Glutamatergic neuron (in vitro differentiated cells): ENCODE measurements around the gene APBA2. TPM values are rescaled to one million over a fixed set of nuclear protein-coding genes. Genes with fewer than 3 reads are reported as not detected.
A peak's percentile ranks its signal among the peaks of the same experiment; 100 is the strongest.

Source experiments
- DNase-seq: peaks from one replicate; pipeline ENCODE4 v3.0.0; 2022
- H3K27ac Mint-ChIP-seq: one replicate; pipeline ENCODE4 v1.8.0; 2020; ENCODE audit warnings: mild to moderate bottlenecking, mixed read lengths, inconsistent platforms; ENCODE audit not compliant: unreplicated experiment
- H3K27me3 Mint-ChIP-seq: one replicate; pipeline ENCODE4 v1.8.0; 2020; ENCODE audit warnings: mild to moderate bottlenecking, moderate library complexity, mixed read lengths, inconsistent platforms; ENCODE audit not compliant: unreplicated experiment
- H3K36me3 Mint-ChIP-seq: one replicate; pipeline ENCODE4 v1.8.0; 2020; ENCODE audit warnings: mild to moderate bottlenecking, mixed read lengths, inconsistent platforms; ENCODE audit not compliant: unreplicated experiment
- H3K4me1 Mint-ChIP-seq: one replicate; pipeline ENCODE4 v1.8.0; 2020; ENCODE audit warnings: mild to moderate bottlenecking, low read depth, mixed read lengths, inconsistent platforms; ENCODE audit not compliant: unreplicated experiment
- H3K4me3 Mint-ChIP-seq: one replicate; pipeline ENCODE4 v1.8.0; 2020; ENCODE audit warnings: mild to moderate bottlenecking, mixed read lengths, inconsistent platforms; ENCODE audit not compliant: unreplicated experiment
- H3K9me3 Mint-ChIP-seq: one replicate; pipeline ENCODE4 v1.8.0; 2020; ENCODE audit warnings: mild to moderate bottlenecking, moderate library complexity, mixed read lengths, inconsistent platforms; ENCODE audit not compliant: unreplicated experiment
- CTCF ChIP-seq: fragments of 200-600 bp; sonication (generic); IDR thresholded peaks from one replicate; pipeline ENCODE4 v1.5.0; 2021; ENCODE audit not compliant: partially characterized antibody, unreplicated experiment
- total RNA-seq: library from RNA; stranded (reverse); fragmentation: NEBNext Ultra II Directional; extraction: Animal tissue kit (Norgen Biotek cat#: 25700); gene quantifications from one replicate; pipeline ENCODE4 v1.2.1, GENCODE V29; 2021; ENCODE audit not compliant: unreplicated experiment

The APBA2 gene
- total RNA-seq, 1 donor from 2014 or later = 166 TPM

GRCh38 chr15:29057856-29058255 is 172.1 kb downstream of the APBA2 start:
- H3K27ac Mint-ChIP-seq = no peak overlapping the region
- DNase-seq = no peak
- H3K27me3 Mint-ChIP-seq = peaks cover 14% of the 10 kb centered on the region
- TF ChIP-seq CTCF = no peak
- H3K36me3 Mint-ChIP-seq = peaks cover 15% of the 10 kb centered on the region
- H3K4me3 Mint-ChIP-seq = no peak overlapping the region
- peaks cover 22% of the 10 kb centered on the region for H3K9me3 Mint-ChIP-seq
- peaks cover 34% of the 10 kb centered on the region for H3K4me1 Mint-ChIP-seq

DNA sequence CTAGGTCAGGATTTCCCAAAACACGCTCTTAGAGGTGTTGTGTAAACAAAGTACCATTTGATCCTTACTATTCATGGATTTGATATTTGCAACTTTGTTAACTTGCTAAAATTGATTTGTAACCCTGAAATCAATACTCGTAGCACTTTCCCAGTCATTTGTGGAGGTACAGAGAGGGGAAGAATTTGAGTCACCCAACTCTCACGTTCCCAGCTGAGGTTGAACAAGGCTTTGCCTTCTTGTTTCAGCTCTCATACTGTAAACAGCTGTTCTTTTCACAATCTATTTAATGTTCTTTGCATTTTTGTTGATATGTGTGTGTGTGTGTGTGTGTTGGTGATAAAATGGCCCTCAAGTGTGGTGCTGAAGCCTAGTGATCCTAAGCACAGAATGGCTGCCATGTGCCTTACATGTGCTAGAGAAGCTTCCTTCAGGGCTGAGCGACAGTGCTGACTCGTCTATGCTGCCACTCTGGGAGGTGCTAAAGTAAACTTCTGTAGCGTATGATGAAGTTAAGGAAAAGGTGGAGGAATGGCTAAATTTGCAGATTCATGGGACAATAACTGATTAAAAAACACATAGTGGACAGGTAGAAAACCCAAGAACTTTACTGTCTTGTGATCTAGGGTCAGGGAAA is 173.2 kb downstream of the APBA2 start:
- Mint-ChIP-seq H3K4me1 (peaks cover 34% of the 10 kb centered on the region), H3K27me3 (peaks cover 15% of the 10 kb centered on the region), H3K9me3 (peaks cover 18% of the 10 kb centered on the region), H3K27ac (peak overlapping the region; percentile 72), H3K4me3 (no peak overlapping the region), H3K36me3 (peaks cover 10% of the 10 kb centered on the region)
- DNase-seq = no peak
- no peak for TF ChIP-seq CTCF

DNA sequence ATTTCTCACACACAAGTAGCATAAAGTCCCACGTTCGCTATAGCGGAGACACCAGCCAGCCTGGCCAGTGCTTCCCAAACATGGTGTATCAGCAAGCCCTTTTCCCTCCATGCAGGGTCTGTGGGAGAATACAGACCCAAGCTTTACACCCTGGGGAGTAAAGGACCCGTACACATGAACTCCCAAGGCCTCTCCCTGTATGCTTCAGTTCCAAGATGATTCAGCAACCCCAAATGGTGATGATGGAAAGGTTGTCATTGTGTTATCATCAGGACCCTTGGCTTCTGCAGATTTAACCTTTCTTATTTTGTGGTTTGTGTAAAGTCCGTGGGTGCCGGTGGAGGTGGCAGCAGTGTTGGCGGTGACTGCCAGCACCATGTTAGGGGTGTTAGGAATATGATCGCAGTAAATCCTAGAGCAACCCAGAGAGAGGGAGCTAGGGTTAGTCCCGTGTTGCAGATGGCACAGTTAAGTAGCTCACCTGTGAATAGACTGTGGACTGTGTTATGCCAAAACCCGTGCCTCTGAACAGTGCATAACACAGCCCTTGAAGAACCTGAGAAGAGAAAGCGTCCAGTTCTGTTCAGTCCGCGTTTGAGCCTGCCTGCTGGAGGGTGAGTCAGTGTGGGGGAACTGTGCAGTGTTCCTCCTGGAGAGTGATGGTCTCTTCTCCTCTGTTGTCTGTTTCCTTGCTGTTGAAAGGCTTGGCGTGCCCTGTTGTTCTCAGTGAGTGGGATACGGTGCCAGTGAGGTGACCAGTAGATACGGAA is 174.3 kb downstream of the APBA2 start:
- no peak for TF ChIP-seq CTCF
- peaks cover 10% of the 10 kb centered on the region for H3K36me3 Mint-ChIP-seq
- H3K27me3 Mint-ChIP-seq = peaks cover 22% of the 10 kb centered on the region
- H3K4me1 Mint-ChIP-seq = peaks cover 40% of the 10 kb centered on the region
- peaks cover 22% of the 10 kb centered on the region for H3K9me3 Mint-ChIP-seq
- DNase-seq = no peak
- peak overlapping the region; percentile 43 for H3K27ac Mint-ChIP-seq
- no peak overlapping the region for H3K4me3 Mint-ChIP-seq

GRCh38 chr15:29061746-29062145 is 176.0 kb downstream of the APBA2 start:
- Mint-ChIP-seq H3K4me3 (no peak overlapping the region), H3K36me3 (peaks cover 4% of the 10 kb centered on the region)

More at GRCh38 chr15:29061746-29062145, 176.0 kb downstream of the APBA2 start:
- Mint-ChIP-seq H3K27ac (no peak overlapping the region), H3K9me3 (peaks cover 16% of the 10 kb centered on the region), H3K27me3 (peaks cover 29% of the 10 kb centered on the region), H3K4me1 (peaks cover 43% of the 10 kb centered on the region)
- TF ChIP-seq CTCF = no peak
- DNase-seq = no peak
